Lower lobe of right lung (tissue), 2 donors: ENCODE data around the gene GALK2. TPM values are rescaled to one million over a fixed set of nuclear protein-coding genes. Genes with fewer than 3 reads are reported as not detected.
"Not testable (repeated sequence)": the region's sequence is repeated elsewhere in the genome, so short reads cannot be mapped to it uniquely, and the experiment has no call there.

ENCODE experiments used
- ATAC-seq, 2 donors: fragments of 200-7000 bp; cut with Tn5 transposase; one replicate each; pipeline ENCODE4 v1.9.1; 2020 to 2022; ENCODE audit warnings: mild to moderate bottlenecking in 2 of 2, moderate library complexity in 2 of 2
- DNase-seq: peaks from one replicate; pipeline ENCODE4 v3.0.0-alpha.2; 2020
- H3K27ac ChIP-seq: fragments of 200-600 bp; one replicate; pipeline ENCODE4 v1.8.0; 2022
- H3K27me3 ChIP-seq: fragments of 200-600 bp; one replicate; pipeline ENCODE4 v1.8.0; 2022; ENCODE audit warnings: low read depth
- H3K36me3 ChIP-seq: fragments of 200-600 bp; one replicate; pipeline ENCODE4 v1.8.0; 2022; ENCODE audit warnings: mild to moderate bottlenecking
- H3K4me1 ChIP-seq: fragments of 200-600 bp; one replicate; pipeline ENCODE4 v1.8.0; 2022
- H3K4me3 ChIP-seq: fragments of 200-600 bp; one replicate; pipeline ENCODE4 v1.8.0; 2022; ENCODE audit warnings: mild to moderate bottlenecking
- H3K9me3 ChIP-seq: fragments of 200-600 bp; one replicate; pipeline ENCODE4 v1.8.0; 2022
- intact Hi-C: fragments of 100-400 bp; cut with DNase I; formaldehyde crosslinking; loops from one replicate; pipeline ENCODE4 v1.11.0; 2022
- total RNA-seq: library from RNA; stranded (reverse); fragmentation: NEBNext Ultra II Directional; extraction: Animal tissue kit (Norgen Biotek cat#: 25700); gene quantifications from one replicate; pipeline ENCODE4 v1.2.1, GENCODE V29; 2021
- TF ChIP-seq, protein P1 (sequence below): fragments of 200-600 bp; IDR thresholded peaks from one replicate; pipeline ENCODE4 v1.8.0; 2022; ENCODE audit warnings: antibody characterized with exemption, mild to moderate bottlenecking
- donor health status: DM: no; HTN: yes; CAD: no; lungs with severe emphysema.

Gene GALK2
- total RNA-seq, 1 donor from 2014 or later, result 38.8 TPM

DNA sequence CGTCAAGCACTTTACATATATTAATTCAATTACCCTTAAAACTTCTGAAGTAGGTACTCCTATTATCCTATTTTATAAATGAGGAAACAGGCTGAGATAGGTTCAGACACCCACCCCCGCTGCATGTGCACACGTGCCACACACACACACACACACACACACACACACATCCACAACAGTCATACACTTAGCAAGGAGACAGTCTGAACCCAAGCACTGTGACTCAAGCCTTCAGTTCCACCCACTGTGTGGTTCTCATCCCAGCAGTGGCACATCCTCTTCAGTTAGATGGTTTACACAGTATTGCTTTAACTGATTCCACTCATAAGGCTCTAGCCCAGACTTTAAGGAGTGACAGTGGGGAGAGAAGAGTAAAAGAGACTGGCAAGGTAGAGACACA, 161.9 kb downstream of the GALK2 start:
- no peak overlapping the region for H3K27ac ChIP-seq
- DNase-seq (no peak), ATAC-seq (no peak)
- no peaks in the 10 kb centered on the region for H3K4me1 ChIP-seq
- peaks cover 17% of the 10 kb centered on the region for H3K36me3 ChIP-seq
- TF ChIP-seq, protein P1, sequence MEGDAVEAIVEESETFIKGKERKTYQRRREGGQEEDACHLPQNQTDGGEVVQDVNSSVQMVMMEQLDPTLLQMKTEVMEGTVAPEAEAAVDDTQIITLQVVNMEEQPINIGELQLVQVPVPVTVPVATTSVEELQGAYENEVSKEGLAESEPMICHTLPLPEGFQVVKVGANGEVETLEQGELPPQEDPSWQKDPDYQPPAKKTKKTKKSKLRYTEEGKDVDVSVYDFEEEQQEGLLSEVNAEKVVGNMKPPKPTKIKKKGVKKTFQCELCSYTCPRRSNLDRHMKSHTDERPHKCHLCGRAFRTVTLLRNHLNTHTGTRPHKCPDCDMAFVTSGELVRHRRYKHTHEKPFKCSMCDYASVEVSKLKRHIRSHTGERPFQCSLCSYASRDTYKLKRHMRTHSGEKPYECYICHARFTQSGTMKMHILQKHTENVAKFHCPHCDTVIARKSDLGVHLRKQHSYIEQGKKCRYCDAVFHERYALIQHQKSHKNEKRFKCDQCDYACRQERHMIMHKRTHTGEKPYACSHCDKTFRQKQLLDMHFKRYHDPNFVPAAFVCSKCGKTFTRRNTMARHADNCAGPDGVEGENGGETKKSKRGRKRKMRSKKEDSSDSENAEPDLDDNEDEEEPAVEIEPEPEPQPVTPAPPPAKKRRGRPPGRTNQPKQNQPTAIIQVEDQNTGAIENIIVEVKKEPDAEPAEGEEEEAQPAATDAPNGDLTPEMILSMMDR, result no peak
- H3K27me3 ChIP-seq, result no peaks in the 10 kb centered on the region
- H3K9me3 ChIP-seq, result no peaks in the 10 kb centered on the region
- H3K4me3 ChIP-seq, result no peak overlapping the region
- intact Hi-C loops, result no loop called here

DNA sequence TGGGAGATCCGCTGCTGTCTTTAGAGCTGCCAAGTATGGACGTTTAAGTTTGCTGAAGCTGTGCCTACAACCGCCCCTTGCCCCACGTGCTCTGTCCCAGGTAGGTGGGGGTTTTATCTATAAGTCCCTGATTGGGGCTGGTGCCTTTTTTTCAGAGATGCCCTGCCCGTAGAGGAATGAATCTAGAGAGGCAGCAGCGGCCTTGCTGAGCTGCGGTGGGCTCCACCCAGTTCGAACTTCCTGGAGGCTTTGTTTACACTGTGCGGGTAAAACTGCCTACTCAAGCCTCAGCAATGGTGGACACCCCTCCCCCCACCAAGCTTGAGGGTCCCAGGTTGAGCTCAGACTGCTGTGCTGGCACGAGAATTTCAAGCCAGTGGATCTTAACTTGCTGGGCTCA, 169.6 kb downstream of the GALK2 start:
- TF ChIP-seq, protein P1, result no peak
- Histone ChIP-seq H3K36me3 (peaks cover 3% of the 10 kb centered on the region), H3K27me3 (no peaks in the 10 kb centered on the region), H3K4me3 (no peak overlapping the region), H3K27ac (no peak overlapping the region), H3K4me1 (no peaks in the 10 kb centered on the region), H3K9me3 (no peaks in the 10 kb centered on the region)
- ATAC-seq (no peak), DNase-seq (no peak)
- intact Hi-C loops, result no loop called here

DNA sequence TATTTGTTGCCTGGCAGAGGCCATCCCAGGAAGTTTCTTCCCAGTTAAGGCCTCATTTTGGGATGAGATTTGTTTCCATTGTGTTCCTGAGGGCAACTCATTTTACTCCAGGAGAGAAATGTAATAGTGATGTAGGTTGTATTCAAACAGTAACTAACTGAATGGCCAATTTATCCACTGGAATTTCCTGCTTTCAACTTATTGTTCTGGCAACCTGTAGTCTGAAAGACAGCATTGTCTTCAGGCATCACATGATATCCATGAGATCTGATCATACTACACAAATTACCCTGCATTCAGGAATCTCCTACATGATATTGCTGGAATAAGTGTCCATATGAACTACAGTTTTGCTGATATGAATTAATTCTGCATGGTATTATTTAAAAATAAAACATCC, 173.5 kb downstream of the GALK2 start:
- no peaks in the 10 kb centered on the region for H3K9me3 ChIP-seq
- no peaks in the 10 kb centered on the region for H3K27me3 ChIP-seq
- H3K4me1 ChIP-seq, result no peaks in the 10 kb centered on the region
- ATAC-seq (no peak), DNase-seq (no peak)
- no peaks in the 10 kb centered on the region for H3K36me3 ChIP-seq
- TF ChIP-seq, protein P1, result no peak
- no peak overlapping the region for H3K27ac ChIP-seq
- H3K4me3 ChIP-seq, result no peak overlapping the region
- intact Hi-C loops, result no loop called here

DNA sequence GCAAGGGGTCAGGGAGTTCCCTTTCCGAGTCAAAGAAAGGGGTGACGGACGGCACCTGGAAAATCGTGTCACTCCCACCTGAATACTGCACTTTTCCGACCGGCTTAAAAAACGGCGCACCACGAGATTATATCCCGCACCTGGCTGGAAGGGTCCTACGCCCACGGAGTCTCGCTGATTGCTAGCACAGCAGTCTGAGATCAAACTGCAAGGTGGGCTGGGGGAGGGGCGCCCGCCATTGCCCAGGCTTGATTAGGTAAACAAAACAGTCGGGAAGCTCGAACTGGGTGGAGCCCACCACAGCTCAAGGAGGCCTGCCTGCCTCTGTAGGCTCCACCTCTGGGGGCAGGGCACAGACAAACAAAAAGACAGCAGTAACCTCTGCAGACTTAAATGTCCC, 184.4 kb downstream of the GALK2 start:
- H3K4me3 ChIP-seq, H3K27ac ChIP-seq, ATAC-seq, H3K4me1 ChIP-seq, H3K36me3 ChIP-seq, intact Hi-C loops, H3K9me3 ChIP-seq, DNase-seq, H3K27me3 ChIP-seq: not testable (repeated sequence)

DNA sequence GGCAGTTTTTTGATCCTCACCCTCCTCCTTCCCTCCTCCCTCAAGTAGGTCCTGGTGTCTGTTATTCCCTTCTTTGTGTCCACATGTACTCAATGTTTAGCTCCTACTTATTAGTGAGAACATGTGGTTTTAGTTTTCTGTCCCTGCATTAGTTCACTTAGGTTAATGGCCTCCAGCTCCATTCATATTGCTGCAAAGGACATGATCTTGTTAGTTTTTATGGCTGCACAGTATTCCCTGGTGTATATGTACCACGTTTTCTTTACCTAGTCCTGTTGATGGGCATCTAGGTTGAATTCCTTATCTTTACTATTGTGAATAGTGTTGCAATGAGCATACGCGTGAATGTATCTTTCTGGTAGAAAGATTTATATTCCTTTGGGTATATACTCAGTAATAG, 191.3 kb downstream of the GALK2 start:
- TF ChIP-seq, protein P1, result no peak
- Histone ChIP-seq H3K9me3 (no peaks in the 10 kb centered on the region), H3K4me3 (no peak overlapping the region), H3K4me1 (no peaks in the 10 kb centered on the region), H3K27ac (no peak overlapping the region), H3K36me3 (no peaks in the 10 kb centered on the region), H3K27me3 (no peaks in the 10 kb centered on the region)
- intact Hi-C loops, result no loop called here
- DNase-seq (no peak), ATAC-seq (no peak)

DNA sequence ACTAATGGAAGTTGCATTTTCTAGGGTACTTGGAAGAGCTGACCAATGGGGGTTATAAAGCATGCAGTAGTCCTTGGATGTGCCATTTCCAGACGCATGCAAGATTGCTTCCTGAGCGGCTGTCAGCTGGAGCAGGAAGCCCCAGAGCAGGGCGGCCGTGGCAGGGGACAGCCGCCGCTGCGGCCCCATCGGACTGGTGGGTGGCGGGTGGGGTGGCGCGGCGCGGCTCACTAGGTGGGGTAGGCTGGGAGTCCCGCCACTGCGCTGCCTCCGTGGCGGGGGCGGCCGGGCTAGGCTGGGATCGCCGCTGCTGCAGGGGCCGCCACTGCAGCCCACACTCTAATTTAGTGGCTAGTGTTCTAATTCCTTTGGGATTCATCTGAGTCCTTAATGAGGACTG, 196.4 kb downstream of the GALK2 start:
- Histone ChIP-seq H3K27ac (no peak overlapping the region), H3K36me3 (no peaks in the 10 kb centered on the region), H3K4me1 (no peaks in the 10 kb centered on the region), H3K4me3 (no peak overlapping the region), H3K9me3 (no peaks in the 10 kb centered on the region), H3K27me3 (no peaks in the 10 kb centered on the region)
- intact Hi-C loops, result no loop called here
- ATAC-seq (no peak), DNase-seq (no peak)
- TF ChIP-seq, protein P1, result no peak
